Testis (tissue), 2 donors: ENCODE results near the gene NTF4.

Experiments
- CTCF ChIP-seq, 3 experiments: fragments of 450-650 bp in 2 of 3; fragments of 200-600 bp in 1 of 3; sonication (generic) in 1 of 3; IDR thresholded peaks; one replicate each; pipeline ENCODE4 v1.5.1; 2016 to 2019; ENCODE audit warnings: antibody characterized with exemption in 3 of 3, mild to moderate bottlenecking in 2 of 3, moderate library complexity in 1 of 3
- POLR2A ChIP-seq: fragments of 450-650 bp; IDR thresholded peaks from one replicate; pipeline ENCODE4 v1.6.1; 2017; ENCODE audit warnings: antibody characterized with exemption, mild to moderate bottlenecking, moderate library complexity

- TF ChIP-seq CTCF (IDR thresholded peaks at IDR 0.05), result no peak
- no peak for TF ChIP-seq POLR2A
Observed at GRCh38 chr19:49110567-49110966, 45.9 kb upstream of the NTF4 start.
